Heart right ventricle (tissue), 16 donors: ENCODE measurements around the gene RXYLT1. TPM values are rescaled to one million over a fixed set of nuclear protein-coding genes. Genes with fewer than 3 reads are reported as not detected.
A peak's percentile ranks its signal among the peaks of the same experiment; 100 is the strongest.

Experiments
- ATAC-seq, 8 donors: fragments of 200-7000 bp; cut with Tn5 transposase; one replicate each; pipeline ENCODE4 v1.9.1; 2020; ENCODE audit warnings: mild to moderate bottlenecking in 8 of 8, moderate library complexity in 8 of 8, moderate number of reproducible peaks in 1 of 8
- DNase-seq, 2 donors: peaks; one replicate each; pipeline ENCODE4 v3.0.0-alpha.2; 2020
- H3K27ac ChIP-seq, 10 donors: fragments of 200-600 bp; sonication (generic) in 2 of 10; one replicate each; pipeline versions ENCODE4 v1.5.0 to v1.8.0; 2020 to 2022; ENCODE audit warnings: mild to moderate bottlenecking in 3 of 10
- H3K27me3 ChIP-seq, 7 donors: fragments of 200-600 bp; one replicate each; pipeline ENCODE4 v1.8.0; 2021 to 2022; ENCODE audit warnings: mild to moderate bottlenecking in 2 of 7
- H3K36me3 ChIP-seq, 9 donors: fragments of 200-600 bp; sonication (generic) in 1 of 9; one replicate each; pipeline versions ENCODE4 v1.5.0 to v1.8.0; 2020 to 2022; ENCODE audit warnings: mild to moderate bottlenecking in 2 of 9
- H3K4me1 ChIP-seq, 9 donors: fragments of 200-600 bp; sonication (generic) in 1 of 9; one replicate each; pipeline versions ENCODE4 v1.5.0 to v1.8.0; 2020 to 2022; ENCODE audit warnings: mild to moderate bottlenecking in 4 of 9
- H3K4me3 ChIP-seq, 10 donors: fragments of 200-600 bp; sonication (generic) in 2 of 10; one replicate each; pipeline versions ENCODE4 v1.5.0 to v1.8.0; 2020 to 2022; ENCODE audit warnings: mild to moderate bottlenecking in 7 of 10, moderate library complexity in 2 of 10
- H3K9me3 ChIP-seq, 11 donors: fragments of 200-600 bp in 10 of 11; sonication (generic) in 2 of 11; one replicate each; pipeline versions ENCODE4 v1.5.0 to v1.8.0; 2013 to 2022; ENCODE audit warnings: mild to moderate bottlenecking in 2 of 11, control low read depth in 1 of 11, moderate library complexity in 1 of 11
- CTCF ChIP-seq, 9 donors: fragments of 200-600 bp; sonication (generic) in 2 of 9; IDR thresholded peaks; one replicate each; pipeline versions ENCODE4 v1.5.0 to v1.8.0; 2021 to 2022; ENCODE audit warnings: antibody characterized with exemption in 9 of 9, mild to moderate bottlenecking in 5 of 9, moderate library complexity in 1 of 9
- WGBS, 2 donors: extraction: QIAGEN DNeasy Blood & Tissue Kit; methylation state at CpG; one replicate each; pipeline ENCODE4 v1.1.7; 2013; ENCODE audit warnings: inconsistent platforms in 1 of 2; 5-methylcytosine and 5-hydroxymethylcytosine counted together
- intact Hi-C, 10 donors: fragments of 100-400 bp; cut with DNase I; formaldehyde crosslinking; loops; one replicate each; pipeline versions ENCODE4 v1.11.1 to v1.14.2; 2022
- polyA plus RNA-seq, 2 donors: library from polyadenylated mRNA; stranded (reverse); fragments of 200-250 nt; gene quantifications; one replicate each; pipeline ENCODE4 v1.2.3, GENCODE V29; 2013
- total RNA-seq, 10 donors: library from RNA; stranded (reverse); fragmentation: NEBNext Ultra II Directional in 3 of 10; extraction: Animal tissue kit (Norgen Biotek cat#: 25700) in 3 of 10; gene quantifications; one replicate each; pipeline versions ENCODE4 v1.2.1 to v1.2.4, GENCODE V29; 2021 to 2023
- donor health status: Arrhythmogenic right ventricular cardiomyopathy.
- donor health status: ischemic (EF 13 %, LVEDD 7.1; RV severe dilation, severe dysfunction).
- donor health status: healthy with polysubstance abuse.
- donor health status: DM: no; HTN: yes; CAD: no.
- donor health status: DM: no; HTN: no; CAD: no.
- donor health status: ischemic (EF 25% LVEDD 6.9; RV normal size, moderate dysfunction).
- donor health status: ischemic (EF 25% LVEDD 5.7; RV mildly dilated, moderate dysfunction).
- donor health status: healthy.
- donor health status: DM: yes; HTN: yes; CAD: no.
- donor health status: Ischemic cardiomyopathy.
- donor health status: ischemic (EF 35%, LVEDD 5.7; RV mildly dilated, moderate dysfunction).
- donor health status: nonischemic (EF 11% LVEDD 7.7; RV severe dilation, severe dysfunction).
- donor health status: DM: yes; HTN: yes; CAD: no.
- donor health status: PGD.
- donor health status: ischemic (EF 29% LVEDD 5.4; RV normal size, mild dysfunction).
- donor health status: nonischemic (EF 23%, LVEDD 6.1; RV moderate dilation, normal function).

Gene RXYLT1
- total and polyA plus RNA-seq, 12 donors: 5.1 to 20.8 (median 16.8) TPM

GRCh38 chr12:63843721-63844390, 64.1 kb downstream of the RXYLT1 start:
- no peaks in the 10 kb centered on the region for H3K36me3 ChIP-seq
- H3K4me3 ChIP-seq: peak overlapping the region; percentile 68 to 98 (median 90)
- H3K4me1 ChIP-seq: peaks cover 0 to 44% (median 13%) of the 10 kb centered on the region in 9 donors
- no peaks in the 10 kb centered on the region for H3K9me3 ChIP-seq
- DNase-seq (peak; percentile 92 to 93), ATAC-seq (peak; percentile 91 to 98 (median 94))
- H3K27ac ChIP-seq: peak overlapping the region; percentile 80 to 95 (median 92)
- intact Hi-C loops: loop anchor here (1.0 to 10.0 kb wide), 13 partner anchors 101 to 561 kb away; partner anchors contain the start of genes KICS2 (in 1 of the 10) and XPOT (in 1 of the 10)
- peak; percentile 87 to 98 (median 94) for TF ChIP-seq CTCF (IDR thresholded peaks at IDR 0.05)
- H3K27me3 ChIP-seq: no peaks in the 10 kb centered on the region
- 0 to 1% methylated on average over 66 to 80 of the region's 80 CpGs for WGBS, 2 donors

GRCh38 chr12:63844391-63845341, 65.0 kb downstream of the RXYLT1 start, which contains the start of gene SRGAP1:
Gene SRGAP1, plus strand, starts transcription at chr12:63844700. Its CDS starts 117 bp downstream, at chr12:63844817.
- ATAC-seq (peak; percentile 49 to 73 (median 60)), DNase-seq (peak; percentile 68 to 69)
- no peak for TF ChIP-seq CTCF (IDR thresholded peaks at IDR 0.05)
- peak within 1 kb of the TSS; percentile 68 to 98 (median 90) for H3K4me3 ChIP-seq
- H3K36me3 ChIP-seq: no peaks in the 10 kb centered on the region
- H3K27ac ChIP-seq: peak within 1 kb of the TSS; percentile 80 to 95 (median 92)
- H3K4me1 ChIP-seq: peaks cover 0 to 45% (median 13%) of the 10 kb centered on the region in 9 donors
- intact Hi-C loops: loop anchor here in 9 of 10 donors (1.0 to 10.0 kb wide), 12 partner anchors 100 to 560 kb away; partner anchors contain the start of gene XPOT (in 1 of the 9)
- H3K27me3 ChIP-seq: no peaks in the 10 kb centered on the region
- 2% methylated on average over 52 of the region's 52 CpGs for WGBS, 2 donors
- H3K9me3 ChIP-seq: no peaks in the 10 kb centered on the region

GRCh38 chr12:63845726-63846125, 66.0 kb downstream of the RXYLT1 start:
- no peak for ATAC-seq
- H3K4me3 ChIP-seq: peak overlapping the region in 8 of 10 donors; percentile 68 to 98 (median 90)
- intact Hi-C loops: loop anchor here in 7 of 10 donors (2.0 to 10.0 kb wide), 8 partner anchors 99 to 559 kb away; partner anchors contain the start of gene XPOT (in 1 of the 7)
- no peaks in the 10 kb centered on the region for H3K9me3 ChIP-seq
- H3K4me1 ChIP-seq: peaks cover 0 to 45% (median 13%) of the 10 kb centered on the region in 9 donors
- WGBS, 2 donors: 38 to 41% methylated on average over 2 of the region's 2 CpGs
- TF ChIP-seq CTCF (IDR thresholded peaks at IDR 0.05): no peak
- H3K27me3 ChIP-seq: no peaks in the 10 kb centered on the region
- H3K36me3 ChIP-seq: no peaks in the 10 kb centered on the region
- no peak for DNase-seq
- H3K27ac ChIP-seq: no peak overlapping the region
